DND-41 (cell line): ENCODE results near the gene SLC39A11.

Experiments used
- ATAC-seq: fragments of 200-7000 bp; cut with Tn5 transposase; 3 replicates; pipeline ENCODE4 v1.9.1; 2021; ENCODE audit warnings: low read depth; ENCODE audit not compliant: insufficient read depth
- DNase-seq: peaks from one replicate; pipeline ENCODE4 v3.0.0-alpha.2; 2020
- H2AFZ ChIP-seq: 2 replicates; pipeline ENCODE4 v1.6.0; 2012; ENCODE audit warnings: low read depth, low read length
- H3K27ac ChIP-seq: 2 replicates; pipeline ENCODE4 v1.5.1; 2012; ENCODE audit warnings: low read length, inconsistent platforms
- H3K27me3 ChIP-seq: fragments of 200-600 bp; sonication (generic); 2 replicates; pipeline ENCODE4 v1.6.0; 2012; ENCODE audit warnings: low read length, mild to moderate bottlenecking, inconsistent platforms; ENCODE audit not compliant: insufficient read depth, poor library complexity
- H3K36me3 ChIP-seq: 2 replicates; pipeline ENCODE4 v1.5.1; 2012; ENCODE audit warnings: low read length, inconsistent platforms; ENCODE audit not compliant: insufficient read depth
- H3K4me1 ChIP-seq: 2 replicates; pipeline ENCODE4 v1.5.1; 2012; ENCODE audit warnings: mild to moderate bottlenecking, low read length; ENCODE audit not compliant: insufficient read depth
- H3K4me2 ChIP-seq: 2 replicates; pipeline ENCODE4 v1.6.0; 2012; ENCODE audit warnings: mild to moderate bottlenecking, moderate library complexity, low read length, inconsistent platforms; ENCODE audit not compliant: insufficient read depth
- H3K4me3 ChIP-seq, 2 experiments: fragments of 200-600 bp in 1 of 2; shearing (Covaris generic) in 1 of 2; 2 replicates each; pipeline ENCODE4 v1.5.1; 2012 to 2016; ENCODE audit warnings: inconsistent platforms in 2 of 2, low read length in 2 of 2, mild to moderate bottlenecking in 2 of 2, low read depth in 1 of 2, moderate library complexity in 1 of 2
- H3K79me2 ChIP-seq: 2 replicates; pipeline ENCODE4 v1.6.0; 2012; ENCODE audit warnings: low read length, inconsistent platforms; ENCODE audit not compliant: insufficient read depth
- H3K9ac ChIP-seq: 2 replicates; pipeline ENCODE4 v1.6.0; 2012; ENCODE audit warnings: low read depth, mild to moderate bottlenecking, inconsistent platforms, low read length, moderate library complexity
- H3K9me3 ChIP-seq: 2 replicates; pipeline ENCODE4 v1.5.1; 2012; ENCODE audit warnings: low read length, moderate library complexity, mild to moderate bottlenecking, inconsistent platforms; ENCODE audit not compliant: insufficient read depth, severe bottlenecking
- H4K20me1 ChIP-seq: 2 replicates; pipeline ENCODE4 v1.6.0; 2012; ENCODE audit warnings: low read length; ENCODE audit not compliant: insufficient read depth
- EZH2 ChIP-seq: IDR thresholded peaks from 3 replicates; pipeline ENCODE4 v1.6.1; 2012; ENCODE audit warnings: borderline replicate concordance, low read depth, mild to moderate bottlenecking, moderate library complexity, low read length, inconsistent platforms; ENCODE audit not compliant: severe bottlenecking
- TF ChIP-seq, protein P1 (sequence below): IDR thresholded peaks from 2 replicates; pipeline ENCODE4 v1.5.1; 2012; ENCODE audit warnings: borderline replicate concordance, low read length, moderate library complexity, mild to moderate bottlenecking; ENCODE audit not compliant: poor library complexity, severe bottlenecking; ENCODE audit errors: extremely low read depth

SLC39A11 gene

DNA sequence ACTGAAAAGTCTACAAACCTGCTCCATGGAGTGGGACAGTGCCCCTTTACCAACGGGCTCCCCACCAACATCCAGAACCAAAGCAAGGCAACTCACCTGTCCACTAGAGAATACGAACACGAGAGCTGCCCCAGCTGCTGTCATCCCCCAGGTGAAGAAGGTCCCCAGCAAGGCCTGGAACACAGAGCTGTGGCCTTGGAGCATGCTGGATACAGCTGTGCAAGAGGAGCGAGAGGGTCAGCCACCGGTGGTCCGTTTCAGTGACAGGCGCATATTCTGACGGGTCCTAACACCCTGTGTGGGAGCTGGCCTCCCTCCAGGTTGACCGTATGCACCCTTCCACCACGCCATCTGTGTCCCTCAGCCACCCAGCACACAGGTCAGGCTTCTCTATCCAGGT, 3.9 kb downstream of the SLC39A11 start:
- TF ChIP-seq EZH2 = no peak
- TF ChIP-seq, protein P1, sequence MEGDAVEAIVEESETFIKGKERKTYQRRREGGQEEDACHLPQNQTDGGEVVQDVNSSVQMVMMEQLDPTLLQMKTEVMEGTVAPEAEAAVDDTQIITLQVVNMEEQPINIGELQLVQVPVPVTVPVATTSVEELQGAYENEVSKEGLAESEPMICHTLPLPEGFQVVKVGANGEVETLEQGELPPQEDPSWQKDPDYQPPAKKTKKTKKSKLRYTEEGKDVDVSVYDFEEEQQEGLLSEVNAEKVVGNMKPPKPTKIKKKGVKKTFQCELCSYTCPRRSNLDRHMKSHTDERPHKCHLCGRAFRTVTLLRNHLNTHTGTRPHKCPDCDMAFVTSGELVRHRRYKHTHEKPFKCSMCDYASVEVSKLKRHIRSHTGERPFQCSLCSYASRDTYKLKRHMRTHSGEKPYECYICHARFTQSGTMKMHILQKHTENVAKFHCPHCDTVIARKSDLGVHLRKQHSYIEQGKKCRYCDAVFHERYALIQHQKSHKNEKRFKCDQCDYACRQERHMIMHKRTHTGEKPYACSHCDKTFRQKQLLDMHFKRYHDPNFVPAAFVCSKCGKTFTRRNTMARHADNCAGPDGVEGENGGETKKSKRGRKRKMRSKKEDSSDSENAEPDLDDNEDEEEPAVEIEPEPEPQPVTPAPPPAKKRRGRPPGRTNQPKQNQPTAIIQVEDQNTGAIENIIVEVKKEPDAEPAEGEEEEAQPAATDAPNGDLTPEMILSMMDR = no peak
- Histone ChIP-seq H3K79me2 (peaks cover 6% of the 10 kb centered on the region), H3K4me3 (no peak overlapping the region), H3K36me3 (peaks cover 28% of the 10 kb centered on the region), H3K4me1 (peaks cover 17% of the 10 kb centered on the region), H3K27ac (no peak overlapping the region), H3K27me3 (no peaks in the 10 kb centered on the region), H3K4me2 (no peak overlapping the region), H3K9me3 (no peaks in the 10 kb centered on the region), H3K9ac (no peak overlapping the region), H2AFZ (no peak overlapping the region), H4K20me1 (no peaks in the 10 kb centered on the region)
- ATAC-seq = no peak
- DNase-seq = no peak

DNA sequence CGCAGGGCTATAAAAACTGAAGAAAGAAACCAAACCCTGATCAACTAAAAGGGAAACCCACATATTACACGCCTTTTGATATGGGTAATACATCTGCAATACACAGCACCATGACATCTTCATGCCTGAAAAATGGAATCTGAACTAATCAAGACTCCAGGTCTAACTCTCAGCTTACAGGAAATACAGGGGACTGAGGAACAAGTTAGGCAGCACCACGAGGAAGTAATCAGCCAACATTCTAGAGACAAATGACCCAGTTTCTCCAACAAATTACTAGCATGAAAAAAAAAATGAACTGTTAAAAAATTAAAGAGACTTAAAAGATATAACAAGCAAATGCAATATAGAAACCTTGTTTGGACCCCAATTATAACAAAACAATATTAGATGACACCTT, 9.1 kb downstream of the SLC39A11 start:
- no peaks in the 10 kb centered on the region for H3K79me2 ChIP-seq
- ATAC-seq = no peak
- no peak overlapping the region for H3K9ac ChIP-seq

DNA sequence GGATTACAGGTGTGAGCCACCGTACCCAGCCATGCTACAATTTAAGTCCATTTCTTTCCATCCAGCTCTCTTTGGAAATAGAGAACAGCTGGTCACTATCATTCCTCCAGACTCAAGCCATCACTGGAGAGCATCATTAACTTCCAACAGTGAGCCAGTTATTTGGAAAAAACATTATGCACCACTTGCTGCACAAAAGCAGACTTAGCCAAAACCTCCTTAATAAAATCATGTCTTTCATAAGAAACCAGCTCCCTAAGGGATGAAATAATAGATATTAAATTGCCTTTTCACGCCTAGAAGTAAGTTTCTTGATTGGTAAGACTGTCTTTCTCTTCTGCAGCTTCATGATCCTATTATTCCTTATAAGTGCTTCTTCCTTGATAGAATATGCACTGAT, 17.9 kb downstream of the SLC39A11 start:
- TF ChIP-seq, protein P1 = no peak
- TF ChIP-seq EZH2 = no peak
- Histone ChIP-seq H3K4me3 (no peak overlapping the region), H3K4me1 (no peaks in the 10 kb centered on the region), H3K9ac (no peak overlapping the region), H4K20me1 (no peaks in the 10 kb centered on the region), H3K9me3 (no peaks in the 10 kb centered on the region), H3K79me2 (no peaks in the 10 kb centered on the region), H3K36me3 (peaks cover 11% of the 10 kb centered on the region), H3K4me2 (no peak overlapping the region), H3K27ac (no peak overlapping the region), H3K27me3 (no peaks in the 10 kb centered on the region), H2AFZ (no peak overlapping the region)
- DNase-seq (no peak), ATAC-seq (no peak)

More for the DNA sequence above, 9.1 kb downstream of the SLC39A11 start:
- no peak for DNase-seq
- Histone ChIP-seq H3K9me3 (no peaks in the 10 kb centered on the region), H2AFZ (no peak overlapping the region), H4K20me1 (no peaks in the 10 kb centered on the region), H3K36me3 (peaks cover 34% of the 10 kb centered on the region), H3K27me3 (no peaks in the 10 kb centered on the region), H3K27ac (no peak overlapping the region), H3K4me1 (no peaks in the 10 kb centered on the region), H3K4me3 (no peak overlapping the region), H3K4me2 (no peak overlapping the region)
- TF ChIP-seq, protein P1 = no peak
- no peak for TF ChIP-seq EZH2
